HPDE6-E6E7 (cell line): ENCODE data around the gene HDDC3.

Experiments
- DNase-seq: peaks from one replicate; pipeline ENCODE4 v3.0.0; 2011; ENCODE audit warnings: missing footprints; ENCODE audit errors: extremely low spot score

Gene HDDC3

GRCh38 chr15:90891346-90891949, 40.9 kb downstream of the HDDC3 start:
- DNase-seq: no peak

- DNase-seq: no peak
Measured at GRCh38 chr15:90890839-90891238, 41.5 kb downstream of the HDDC3 start.

GRCh38 chr15:90889736-90890456, 42.5 kb downstream of the HDDC3 start:
- DNase-seq: no peak

- no peak for DNase-seq
Measured at GRCh38 chr15:90889313-90889730, 43.0 kb downstream of the HDDC3 start.

- DNase-seq: no peak
Measured at GRCh38 chr15:90887037-90887481, 45.3 kb downstream of the HDDC3 start.

GRCh38 chr15:90886291-90886614, 46.1 kb downstream of the HDDC3 start:
- DNase-seq: no peak

- DNase-seq: no peak
Measured at GRCh38 chr15:90885432-90886290, 46.7 kb downstream of the HDDC3 start.

- DNase-seq: no peak
Measured at GRCh38 chr15:90884719-90885431, 47.5 kb downstream of the HDDC3 start.

GRCh38 chr15:90883976-90884718, 48.2 kb downstream of the HDDC3 start, which contains the start of gene FES:
Gene FES, plus strand, starts transcription at chr15:90884504. Its CDS starts 542 bp downstream, at chr15:90885046.
- DNase-seq: no peak

- DNase-seq: no peak
Measured at GRCh38 chr15:90883526-90883975, 48.8 kb downstream of the HDDC3 start.

GRCh38 chr15:90882781-90883525, 49.4 kb downstream of the HDDC3 start:
- DNase-seq: no peak

GRCh38 chr15:90881978-90882721, 50.2 kb downstream of the HDDC3 start:
- no peak for DNase-seq

GRCh38 chr15:90881181-90881977, 51.0 kb downstream of the HDDC3 start:
- DNase-seq: no peak

- DNase-seq: no peak
Measured at GRCh38 chr15:90880381-90881145, 51.8 kb downstream of the HDDC3 start.
